A673 (cell line): ENCODE measurements around the gene ADORA2A.

Experiments used
- EZH2 ChIP-seq: fragments of 200-600 bp; sonication (generic); IDR thresholded peaks from 2 replicates; pipeline ENCODE4 v1.6.1; 2017; ENCODE audit warnings: borderline replicate concordance, low read depth, mild to moderate bottlenecking, mixed read lengths, antibody characterized with exemption, low read length; ENCODE audit not compliant: poor library complexity, severe bottlenecking
- TF ChIP-seq, protein P1 (sequence below): fragments of 300-800, 200-600 bp; sonication (generic); conservative IDR thresholded peaks from 2 replicates; pipeline ENCODE4 v1.5.1; 2017; ENCODE audit warnings: low read depth, mild to moderate bottlenecking, antibody characterized with exemption, low read length, moderate library complexity, mixed read lengths

DNA sequence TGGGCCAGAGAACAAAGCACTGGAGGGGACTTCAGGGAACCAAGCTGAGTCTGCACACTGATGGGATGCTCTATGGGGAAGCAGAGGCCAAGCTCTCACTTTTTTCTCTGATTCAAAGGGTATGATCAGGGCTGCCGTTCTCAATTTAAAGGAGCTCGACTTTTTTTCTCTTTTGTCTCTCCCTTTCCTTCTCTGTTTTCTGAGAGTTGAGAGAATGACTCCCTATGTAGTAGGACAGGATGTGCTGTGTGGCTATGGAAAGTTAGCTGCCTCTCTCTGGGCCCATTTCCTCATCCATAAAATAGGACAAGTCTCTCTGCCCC, 7.9 kb downstream of the ADORA2A start:
- TF ChIP-seq, protein P1, sequence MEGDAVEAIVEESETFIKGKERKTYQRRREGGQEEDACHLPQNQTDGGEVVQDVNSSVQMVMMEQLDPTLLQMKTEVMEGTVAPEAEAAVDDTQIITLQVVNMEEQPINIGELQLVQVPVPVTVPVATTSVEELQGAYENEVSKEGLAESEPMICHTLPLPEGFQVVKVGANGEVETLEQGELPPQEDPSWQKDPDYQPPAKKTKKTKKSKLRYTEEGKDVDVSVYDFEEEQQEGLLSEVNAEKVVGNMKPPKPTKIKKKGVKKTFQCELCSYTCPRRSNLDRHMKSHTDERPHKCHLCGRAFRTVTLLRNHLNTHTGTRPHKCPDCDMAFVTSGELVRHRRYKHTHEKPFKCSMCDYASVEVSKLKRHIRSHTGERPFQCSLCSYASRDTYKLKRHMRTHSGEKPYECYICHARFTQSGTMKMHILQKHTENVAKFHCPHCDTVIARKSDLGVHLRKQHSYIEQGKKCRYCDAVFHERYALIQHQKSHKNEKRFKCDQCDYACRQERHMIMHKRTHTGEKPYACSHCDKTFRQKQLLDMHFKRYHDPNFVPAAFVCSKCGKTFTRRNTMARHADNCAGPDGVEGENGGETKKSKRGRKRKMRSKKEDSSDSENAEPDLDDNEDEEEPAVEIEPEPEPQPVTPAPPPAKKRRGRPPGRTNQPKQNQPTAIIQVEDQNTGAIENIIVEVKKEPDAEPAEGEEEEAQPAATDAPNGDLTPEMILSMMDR: no peak
- no peak for TF ChIP-seq EZH2
